Stimulated activated CD8-positive, alpha-beta memory T cell treated with anti-CD3 and anti-CD28 coated beads, Interleukin-12 subunit alpha, Interleukin-12 subunit beta, amount 100 ng/mL, for 24 hours (primary cell): ENCODE measurements around the gene PKP4.
"Not testable (repeated sequence)": the region's sequence is repeated elsewhere in the genome, so short reads cannot be mapped to it uniquely, and the experiment has no call there.

Source experiments
- DNase-seq: peaks from one replicate; pipeline ENCODE4 v3.0.0-alpha.2; 2020; ENCODE audit errors: extremely low read depth

PKP4 gene, protein sequence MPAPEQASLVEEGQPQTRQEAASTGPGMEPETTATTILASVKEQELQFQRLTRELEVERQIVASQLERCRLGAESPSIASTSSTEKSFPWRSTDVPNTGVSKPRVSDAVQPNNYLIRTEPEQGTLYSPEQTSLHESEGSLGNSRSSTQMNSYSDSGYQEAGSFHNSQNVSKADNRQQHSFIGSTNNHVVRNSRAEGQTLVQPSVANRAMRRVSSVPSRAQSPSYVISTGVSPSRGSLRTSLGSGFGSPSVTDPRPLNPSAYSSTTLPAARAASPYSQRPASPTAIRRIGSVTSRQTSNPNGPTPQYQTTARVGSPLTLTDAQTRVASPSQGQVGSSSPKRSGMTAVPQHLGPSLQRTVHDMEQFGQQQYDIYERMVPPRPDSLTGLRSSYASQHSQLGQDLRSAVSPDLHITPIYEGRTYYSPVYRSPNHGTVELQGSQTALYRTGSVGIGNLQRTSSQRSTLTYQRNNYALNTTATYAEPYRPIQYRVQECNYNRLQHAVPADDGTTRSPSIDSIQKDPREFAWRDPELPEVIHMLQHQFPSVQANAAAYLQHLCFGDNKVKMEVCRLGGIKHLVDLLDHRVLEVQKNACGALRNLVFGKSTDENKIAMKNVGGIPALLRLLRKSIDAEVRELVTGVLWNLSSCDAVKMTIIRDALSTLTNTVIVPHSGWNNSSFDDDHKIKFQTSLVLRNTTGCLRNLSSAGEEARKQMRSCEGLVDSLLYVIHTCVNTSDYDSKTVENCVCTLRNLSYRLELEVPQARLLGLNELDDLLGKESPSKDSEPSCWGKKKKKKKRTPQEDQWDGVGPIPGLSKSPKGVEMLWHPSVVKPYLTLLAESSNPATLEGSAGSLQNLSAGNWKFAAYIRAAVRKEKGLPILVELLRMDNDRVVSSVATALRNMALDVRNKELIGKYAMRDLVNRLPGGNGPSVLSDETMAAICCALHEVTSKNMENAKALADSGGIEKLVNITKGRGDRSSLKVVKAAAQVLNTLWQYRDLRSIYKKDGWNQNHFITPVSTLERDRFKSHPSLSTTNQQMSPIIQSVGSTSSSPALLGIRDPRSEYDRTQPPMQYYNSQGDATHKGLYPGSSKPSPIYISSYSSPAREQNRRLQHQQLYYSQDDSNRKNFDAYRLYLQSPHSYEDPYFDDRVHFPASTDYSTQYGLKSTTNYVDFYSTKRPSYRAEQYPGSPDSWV

DNA sequence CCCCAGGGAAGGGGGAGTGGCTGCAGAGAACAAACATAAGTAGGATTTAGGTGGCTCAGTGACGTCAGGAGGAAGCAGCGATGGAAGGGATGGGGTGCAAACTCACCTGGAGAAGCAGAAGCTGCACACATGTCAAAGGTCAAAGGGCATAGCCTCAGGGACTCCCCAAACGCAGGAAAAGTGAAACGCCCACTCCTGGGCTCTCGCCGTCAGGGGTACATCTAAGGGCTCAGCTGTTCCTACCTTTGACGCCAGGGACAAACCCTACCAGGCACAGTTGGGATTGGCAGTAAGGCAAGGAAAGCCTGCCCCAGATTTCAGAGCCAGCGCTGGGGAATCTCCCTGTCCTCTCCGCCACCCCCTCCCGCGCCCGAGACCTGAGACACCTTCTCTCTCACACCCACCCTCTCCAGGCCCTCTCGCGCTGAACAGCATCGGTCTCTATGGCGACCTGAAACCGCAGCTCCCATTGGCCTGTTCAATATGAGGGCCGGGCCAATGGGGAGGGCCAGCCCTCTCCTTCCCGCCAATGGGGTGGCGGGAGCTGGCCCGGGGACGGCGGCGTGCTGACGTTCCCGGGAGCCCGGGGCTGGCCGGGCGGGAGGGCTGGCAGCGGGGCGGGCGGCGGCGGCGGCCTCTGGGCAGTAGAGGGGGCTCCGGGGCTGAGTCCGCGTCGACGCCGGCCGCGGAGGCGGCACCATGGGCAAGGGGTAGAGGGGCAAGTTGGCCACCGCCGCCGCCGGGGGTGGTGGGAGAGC, at the start of gene PKP4, which contains the start of gene CCDC148:
TSS of gene PKP4 (plus strand) at position 644 of the 758 bp plus-strand sequence. CDS start 76,233 bp downstream, outside the sequence.
TSS of gene CCDC148 (minus strand) at position 445 of the 758 bp plus-strand sequence. CDS start at position 131, 314 bp downstream.
- peak; percentile 61 for DNase-seq

DNA sequence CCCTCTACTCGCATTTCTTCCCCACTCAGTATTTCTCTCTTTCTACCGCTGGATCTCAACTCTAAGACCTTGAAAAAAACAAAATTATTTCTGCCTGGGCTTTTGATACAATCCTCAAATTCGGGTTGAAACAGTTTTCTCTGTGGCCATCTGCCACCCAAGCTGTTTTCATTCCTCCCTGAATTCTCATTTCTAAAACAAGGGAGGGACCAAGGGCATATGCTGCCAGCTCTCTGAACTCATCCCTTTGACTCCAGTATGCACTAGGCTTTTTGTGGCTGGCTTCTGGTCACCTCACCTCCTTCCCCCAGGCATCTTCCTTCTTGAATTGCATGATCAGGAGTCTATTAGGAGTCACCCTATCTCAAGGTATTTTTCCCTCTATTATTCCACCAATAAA, 49.7 kb upstream of the PKP4 start:
- no peak for DNase-seq

DNA sequence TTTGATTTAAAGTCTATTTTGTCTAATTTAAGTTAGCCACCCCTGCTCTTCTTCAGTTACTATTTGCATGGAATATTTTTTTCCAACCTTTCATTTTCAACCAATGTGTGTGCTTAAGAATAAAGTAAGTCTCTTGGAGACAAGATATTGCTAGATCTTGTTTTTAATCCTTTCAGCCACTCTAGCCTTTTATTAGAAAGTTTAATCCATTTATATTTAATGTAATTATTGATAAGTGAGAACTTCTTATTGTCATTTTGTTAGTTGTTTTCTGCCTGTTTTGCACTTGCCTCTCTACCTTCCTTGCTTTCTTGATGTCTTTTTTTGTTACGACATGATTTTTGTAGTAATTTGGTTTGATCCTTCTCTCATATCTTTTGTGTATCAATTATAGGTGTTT, 46.6 kb upstream of the PKP4 start:
- DNase-seq: no peak

DNA sequence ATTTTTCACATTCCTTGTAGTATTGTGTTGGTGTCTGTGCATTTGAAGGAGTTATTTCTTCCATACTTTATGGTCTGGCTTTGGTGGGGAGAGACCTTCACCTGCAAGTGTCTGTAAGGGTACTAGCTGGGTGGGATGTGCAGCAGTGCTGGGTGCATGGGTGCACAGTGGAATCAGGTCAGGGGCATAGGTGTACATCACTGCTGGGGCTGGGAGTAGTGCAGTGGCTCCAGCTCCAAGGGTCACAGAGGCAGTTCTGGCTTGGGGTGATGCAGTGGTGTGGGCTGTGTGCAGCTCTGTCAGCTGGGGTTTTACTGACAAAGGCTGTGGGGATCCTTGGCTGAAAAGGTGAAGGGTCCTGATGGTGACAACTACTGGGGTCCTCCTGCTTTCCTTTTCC, 45.0 kb upstream of the PKP4 start:
- no peak for DNase-seq

DNA sequence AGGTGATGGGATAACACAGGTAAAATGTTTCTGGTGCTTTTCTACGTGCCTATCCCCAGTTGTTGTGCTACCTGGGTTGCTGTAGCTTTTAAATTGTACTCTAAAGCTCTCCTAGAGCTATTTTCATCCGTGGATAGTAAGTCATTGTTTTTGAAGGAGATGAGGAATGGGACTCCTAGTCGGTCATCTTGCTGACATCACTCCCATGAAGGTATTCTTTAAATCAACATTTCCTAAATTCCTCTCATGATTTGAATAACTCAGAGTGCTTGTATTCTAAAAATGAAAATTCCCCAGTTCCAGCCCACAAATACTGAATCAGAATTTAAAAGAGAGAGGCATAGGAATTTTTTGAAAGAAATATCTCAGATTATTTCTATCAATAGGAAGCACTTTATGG, 44.5 kb upstream of the PKP4 start:
- no peak for DNase-seq

DNA sequence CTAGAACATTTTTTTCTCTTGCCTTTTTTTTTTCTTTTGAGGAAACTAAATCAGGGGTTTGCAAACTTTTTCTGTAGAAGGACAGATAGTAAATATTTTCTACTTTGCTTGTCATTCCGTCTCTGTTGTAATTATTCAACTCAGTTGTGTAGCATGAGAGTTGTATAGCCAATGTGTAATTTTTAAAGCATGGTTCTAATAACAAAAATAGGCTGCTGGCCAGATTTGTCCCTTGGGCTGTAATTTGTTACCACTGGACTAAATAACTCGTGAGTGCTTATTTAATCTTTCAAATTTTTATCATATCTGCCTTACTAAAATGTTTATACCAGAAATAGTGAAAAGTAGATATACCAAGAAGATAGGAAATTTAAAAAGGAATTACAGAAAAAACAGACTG, 43.2 kb upstream of the PKP4 start:
- DNase-seq: no peak

DNA sequence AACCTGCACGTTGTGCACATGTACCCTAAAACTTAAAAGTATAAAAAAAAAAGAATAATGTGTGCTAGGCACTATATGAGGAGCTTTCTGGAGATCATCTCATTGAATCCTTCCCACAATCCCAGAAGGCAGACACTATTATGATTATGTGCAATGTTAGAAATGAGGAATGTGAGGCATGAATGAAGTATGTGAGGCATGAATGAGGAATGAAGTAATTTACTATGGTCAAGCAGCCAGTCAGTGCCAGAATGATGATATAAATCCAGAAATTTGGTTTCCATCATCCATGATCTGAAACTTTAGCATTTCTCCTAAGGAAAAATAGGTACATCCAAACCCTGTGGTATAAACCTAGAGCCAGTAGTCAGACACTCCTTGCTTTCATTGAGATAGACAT, 42.2 kb upstream of the PKP4 start:
- no peak for DNase-seq

DNA sequence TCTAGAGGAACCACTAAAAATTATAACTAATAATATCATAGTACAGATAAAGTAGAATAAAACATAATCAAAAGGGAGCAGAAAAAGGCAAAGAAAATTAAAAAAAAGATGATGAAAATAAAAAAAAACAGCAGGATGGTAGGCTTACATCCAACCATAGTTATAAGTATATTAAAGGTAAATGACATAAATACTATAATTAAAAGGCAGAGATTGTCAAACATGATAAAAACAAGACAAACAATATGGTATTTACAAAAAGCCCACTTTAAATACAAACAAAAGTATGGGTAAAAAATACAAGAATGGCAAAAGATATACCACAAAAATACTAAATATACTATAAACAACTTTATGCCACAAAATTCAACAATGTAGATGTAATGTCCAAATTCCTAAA, 24.6 kb upstream of the PKP4 start:
- no peak for DNase-seq

DNA sequence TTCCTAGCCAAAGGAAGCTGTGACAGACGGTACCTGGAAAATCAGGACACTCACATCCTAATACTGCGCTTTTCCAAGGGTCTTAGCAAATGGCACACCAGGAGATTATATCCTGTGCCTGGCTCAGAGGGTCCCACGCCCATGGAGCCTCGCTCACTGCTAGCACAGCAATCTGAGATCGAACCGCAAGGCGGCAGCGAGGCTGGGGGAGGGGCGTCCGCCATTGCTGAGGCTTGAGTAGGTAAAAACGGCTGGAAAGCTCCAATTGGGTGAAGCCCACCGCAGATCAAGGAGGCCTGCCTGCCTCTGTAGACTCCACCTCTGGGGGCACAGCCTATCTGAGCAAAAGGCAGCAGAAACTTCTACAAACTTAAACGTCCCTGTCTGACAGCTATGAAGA, 23.0 kb upstream of the PKP4 start:
- DNase-seq: not testable (repeated sequence)

DNA sequence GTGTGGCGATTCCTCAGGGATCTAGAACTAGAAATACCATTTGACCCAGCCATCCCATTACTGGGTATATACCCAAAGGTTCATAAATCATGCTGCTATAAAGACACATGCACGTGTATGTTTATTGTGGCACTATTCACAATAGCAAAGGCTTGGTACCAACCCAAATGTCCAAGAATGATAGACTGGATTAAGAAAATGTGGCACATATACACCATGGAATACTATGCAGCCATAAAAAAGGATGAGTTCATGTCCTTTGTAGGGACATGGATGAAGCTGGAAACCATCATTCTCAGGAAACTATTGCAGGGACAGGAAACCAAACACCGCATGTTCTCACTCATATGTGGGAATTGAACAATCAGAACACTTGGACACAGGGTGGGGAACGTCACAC, 17.7 kb upstream of the PKP4 start:
- not testable (repeated sequence) for DNase-seq

DNA sequence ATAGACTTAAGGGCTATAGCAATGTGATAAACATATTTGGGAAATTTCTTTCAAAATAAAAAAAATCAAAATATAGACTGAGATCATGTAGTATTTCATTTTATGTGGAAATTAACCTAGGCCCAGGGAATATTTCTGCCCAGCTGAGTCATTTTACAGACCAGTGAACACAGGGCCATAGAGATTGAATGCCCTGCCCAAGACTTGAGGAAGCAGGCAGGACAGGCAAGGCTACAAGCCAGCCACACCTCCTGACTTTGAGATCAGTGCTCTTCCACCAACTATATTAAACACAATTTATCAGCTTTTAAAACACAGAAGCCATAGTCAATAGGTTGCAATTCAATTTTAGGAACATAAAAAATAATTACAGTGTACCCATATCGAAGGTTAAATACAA, 13.1 kb upstream of the PKP4 start:
- DNase-seq: no peak

DNA sequence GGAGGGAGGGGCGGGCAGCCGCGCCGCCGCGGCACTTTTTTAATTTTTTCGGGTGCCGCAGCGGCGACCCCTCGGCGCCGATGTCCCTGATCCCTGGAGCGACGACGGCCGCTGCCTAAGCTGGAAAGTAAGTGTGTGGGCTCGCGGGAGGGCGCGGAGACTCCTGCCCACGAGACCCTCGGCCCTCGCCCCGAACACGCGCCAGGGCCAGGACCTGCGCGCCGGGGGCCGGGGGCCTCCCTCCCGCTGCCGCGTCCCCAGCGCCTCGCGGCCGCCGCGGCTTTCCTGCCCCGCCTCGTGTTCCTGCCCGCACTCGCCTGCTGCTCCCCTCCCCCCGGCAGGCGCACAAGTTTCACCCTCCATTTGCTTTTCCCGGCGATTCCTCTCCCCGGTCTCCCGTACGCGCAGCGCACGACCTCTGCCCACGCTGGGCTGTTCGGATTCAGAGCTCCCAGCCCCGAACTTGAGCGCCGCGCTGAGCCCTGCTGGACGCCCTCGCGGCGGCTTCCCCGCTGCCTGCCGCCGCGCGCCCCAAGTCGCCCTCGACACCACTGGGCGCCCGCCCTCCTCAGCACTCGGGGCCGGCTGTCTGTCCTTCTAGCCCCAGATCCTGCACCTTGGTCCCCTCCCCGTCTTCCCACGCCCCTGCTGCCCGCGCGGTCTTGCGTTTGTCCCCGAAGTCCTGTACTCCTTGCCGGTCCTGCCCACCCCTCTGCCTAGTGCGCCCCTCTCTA, 507 bp downstream of the PKP4 start:
- DNase-seq: peak; percentile 17

DNA sequence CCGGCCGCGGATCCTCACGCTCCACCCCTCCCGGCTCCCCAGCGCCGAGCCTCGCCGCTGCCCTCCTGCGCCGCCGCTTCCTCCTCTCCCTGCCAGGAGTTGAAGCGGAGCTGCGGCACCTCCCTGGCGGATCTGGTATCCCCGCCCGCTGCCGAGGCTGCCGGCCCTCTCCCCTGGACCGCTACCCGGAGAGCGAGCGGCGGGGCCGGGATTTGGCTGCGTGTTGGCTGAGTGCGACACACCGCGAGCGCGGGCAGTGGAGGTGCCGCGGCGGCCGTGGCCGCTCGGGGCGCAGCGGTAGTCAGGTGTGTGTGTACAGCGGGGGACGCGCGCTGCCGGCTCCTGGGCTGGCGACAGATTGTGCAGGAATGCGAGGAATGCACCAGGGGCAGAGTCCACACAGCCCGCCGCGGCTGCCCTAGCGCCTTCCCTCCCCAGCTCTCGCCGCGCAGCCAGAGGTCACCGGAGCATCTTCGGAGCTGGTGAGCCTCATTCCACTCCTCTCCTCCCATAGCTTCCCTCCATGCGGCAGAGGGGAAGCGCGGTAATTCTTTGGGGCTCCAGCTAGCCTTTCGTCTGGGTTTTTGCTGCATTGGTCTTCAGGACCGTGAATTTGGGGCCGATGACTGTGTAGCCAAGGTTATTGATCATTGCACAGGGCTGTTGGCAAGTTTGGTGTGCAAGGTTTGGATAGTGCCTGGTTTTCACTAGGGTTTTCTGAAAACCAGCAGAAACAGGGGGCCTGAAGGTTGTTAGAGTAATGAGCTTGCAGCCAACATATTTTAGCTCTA, 1.3 kb downstream of the PKP4 start:
- peak; percentile 21 for DNase-seq

DNA sequence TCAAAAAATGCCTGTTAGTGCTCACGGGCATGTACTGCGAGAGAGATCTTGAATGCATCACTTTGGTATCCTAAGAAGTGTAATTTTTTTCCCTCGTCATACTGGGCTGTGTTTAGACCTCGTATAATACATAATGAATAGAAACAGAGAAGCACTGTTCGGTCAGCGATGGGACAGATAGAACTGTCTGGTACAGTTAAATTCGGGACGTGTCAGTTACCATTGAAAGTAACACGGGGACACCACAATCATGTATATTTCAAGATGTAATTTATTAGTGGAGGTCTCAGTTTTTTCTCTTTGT, 1.8 kb downstream of the PKP4 start:
- DNase-seq: no peak

DNA sequence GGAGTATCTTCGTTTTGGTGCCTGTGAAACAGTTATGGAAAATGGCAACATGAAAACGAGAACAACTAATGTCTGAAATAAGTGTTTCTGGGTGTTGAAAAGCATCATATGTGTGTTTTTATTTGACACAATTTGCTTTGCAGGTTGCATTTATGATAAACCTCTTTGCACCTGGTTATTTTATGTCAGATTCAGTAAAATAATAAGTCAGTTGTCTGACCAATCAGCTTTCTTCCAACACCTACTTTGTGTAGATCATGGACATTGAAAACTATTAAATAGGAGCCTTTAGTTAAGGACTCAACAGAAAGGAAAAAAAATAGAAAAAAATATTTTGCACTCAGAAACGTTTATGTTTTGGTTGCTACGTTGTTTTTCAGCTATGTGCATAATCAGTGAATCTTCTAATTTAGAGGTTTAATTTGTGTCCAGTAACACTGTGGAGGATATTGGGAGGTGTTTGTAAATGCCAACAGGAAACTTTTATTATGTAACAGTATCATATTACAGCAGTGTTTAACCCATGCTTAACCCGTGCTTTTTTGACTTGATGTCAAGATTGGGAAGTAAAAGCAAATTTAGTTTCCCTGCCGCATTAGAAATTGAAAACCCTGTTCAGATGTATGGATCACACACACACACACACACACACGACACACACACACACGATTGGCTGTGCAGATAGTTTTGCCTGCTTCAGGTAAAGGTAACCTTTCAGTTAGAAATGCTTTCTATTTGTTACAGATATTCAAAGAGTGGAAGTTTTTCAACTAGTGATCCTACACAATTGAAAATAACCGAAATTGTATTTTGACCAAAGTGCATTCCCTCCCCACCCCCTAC, 2.6 kb downstream of the PKP4 start:
- DNase-seq: no peak

DNA sequence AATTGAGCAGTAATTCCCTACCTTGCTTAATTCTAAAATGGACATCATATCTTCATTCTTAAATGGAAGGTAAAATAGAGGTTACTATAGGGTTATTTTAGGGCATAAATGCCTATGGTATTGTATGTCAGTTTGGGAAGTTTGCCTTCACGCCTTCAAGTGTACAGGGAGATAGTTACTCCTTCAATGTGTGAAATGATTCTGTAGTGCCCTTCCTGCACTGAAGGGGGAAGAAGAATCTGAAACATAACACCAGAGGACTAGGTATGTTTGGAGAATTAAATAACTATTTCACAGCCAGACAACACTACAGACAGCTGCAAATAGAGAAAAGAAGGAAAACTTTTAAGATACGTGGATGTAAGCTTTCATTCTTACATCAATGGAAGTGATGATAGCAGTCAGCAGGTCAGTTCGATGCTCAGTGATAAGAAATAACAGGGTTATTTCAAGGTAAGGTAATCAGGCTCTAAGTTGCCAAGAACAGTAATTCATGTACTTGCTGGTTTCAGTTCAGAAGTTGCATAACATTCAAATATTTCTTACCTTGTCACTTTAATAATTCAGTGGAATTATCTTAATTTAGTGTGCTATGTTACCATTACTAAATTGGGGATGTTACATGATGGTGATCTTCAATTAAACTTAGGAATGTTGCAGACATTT, 4.0 kb downstream of the PKP4 start:
- DNase-seq: no peak

DNA sequence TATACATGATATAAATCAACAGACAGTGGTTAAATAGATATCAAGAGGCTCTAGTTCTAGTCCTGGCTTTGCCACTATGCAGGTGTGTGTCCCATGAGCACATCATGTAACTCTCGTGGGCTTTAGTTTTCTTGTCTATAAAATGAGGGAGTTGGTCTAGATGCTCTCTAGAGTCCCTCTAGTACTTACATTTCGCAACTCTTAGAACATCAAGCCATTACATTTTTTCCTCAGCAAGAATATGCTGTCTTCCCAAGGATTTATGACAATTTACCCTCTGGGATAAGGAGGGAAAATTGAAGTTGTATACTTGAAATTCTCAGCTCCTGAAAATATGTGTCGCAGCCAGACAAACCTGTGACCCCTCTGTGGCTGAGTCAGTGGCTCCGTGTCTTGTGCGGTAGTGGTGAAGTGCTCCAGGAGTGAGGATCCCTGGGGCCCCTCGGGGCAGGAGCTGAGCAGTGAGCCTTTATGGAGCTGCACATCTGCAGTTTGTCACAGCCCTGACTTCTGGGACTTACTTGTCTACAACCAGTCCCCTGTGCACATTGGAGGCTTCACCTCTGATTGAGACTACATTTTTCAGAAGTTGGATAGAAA, 6.8 kb downstream of the PKP4 start:
- DNase-seq: no peak
